IMR-90 (cell line): ENCODE results near the gene SYNPO2.

Experiments used
- BHLHE40 ChIP-seq: fragments of 150-350 bp; IDR thresholded peaks from 2 replicates; pipeline ENCODE4 v1.6.1; 2016; ENCODE audit warnings: mild to moderate bottlenecking, low read depth, low read length
- CTCF ChIP-seq: conservative IDR thresholded peaks from 2 replicates; pipeline ENCODE4 v1.5.1; 2012; ENCODE audit warnings: mild to moderate bottlenecking, low read depth, low read length, improper control_type of control experiment
- ELK1 ChIP-seq: fragments of 150-350 bp; IDR thresholded peaks from 2 replicates; pipeline ENCODE4 v1.6.1; 2016; ENCODE audit warnings: low read depth, mild to moderate bottlenecking, low read length, moderate library complexity, borderline replicate concordance
- MAFK ChIP-seq: IDR thresholded peaks from 2 replicates; pipeline ENCODE4 v1.6.1; 2012; ENCODE audit warnings: low read depth, low read length, improper control_type of control experiment
- MAZ ChIP-seq: IDR thresholded peaks from 2 replicates; pipeline ENCODE4 v1.6.1; 2012; ENCODE audit warnings: low read depth, mild to moderate bottlenecking, low read length, improper control_type of control experiment, moderate library complexity, borderline replicate concordance
- MXI1 ChIP-seq: IDR thresholded peaks from 2 replicates; pipeline ENCODE4 v1.6.1; 2012; ENCODE audit warnings: low read depth, mild to moderate bottlenecking, low read length, moderate library complexity, borderline replicate concordance
- POLR2A ChIP-seq: IDR thresholded peaks from 2 replicates; pipeline ENCODE4 v1.6.1; 2012; ENCODE audit warnings: mild to moderate bottlenecking, low read depth, low read length
- SMC3 ChIP-seq: fragments of 150-350 bp; IDR thresholded peaks from 2 replicates; pipeline ENCODE4 v1.6.1; 2016; ENCODE audit warnings: low read depth, mild to moderate bottlenecking, antibody characterized with exemption, low read length, moderate library complexity
- USF2 ChIP-seq: fragments of 150-350 bp; IDR thresholded peaks from 2 replicates; pipeline ENCODE4 v1.6.1; 2017; ENCODE audit warnings: mild to moderate bottlenecking, antibody characterized with exemption, low read length, low read depth

- TF ChIP-seq POLR2A (no peak), CTCF (no peak), MAZ (no peak), MAFK (no peak), USF2 (no peak), MXI1 (no peak), ELK1 (no peak), BHLHE40 (no peak), SMC3 (no peak)
Measured at GRCh38 chr4:118975449-118976192, 87.0 kb downstream of the SYNPO2 start.
